GM12878 (cell line): ENCODE results near the gene AOPEP. TPM values are rescaled to one million over a fixed set of nuclear protein-coding genes. Genes with fewer than 3 reads are reported as not detected.

Source experiments
- ATAC-seq: fragments of 200-7000 bp; cut with Tn5 transposase; 3 replicates; pipeline ENCODE4 v1.9.1; 2020; ENCODE audit warnings: mild to moderate bottlenecking, moderate library complexity
- BruUV-seq: library from RNA; stranded (reverse); fragments of 400-500 nt; replicated peaks from 2 replicates; lab custom pipeline; 2021; lab: Mats Ljungman, UMichigan
- CTCF ChIA-PET: fragments of 300-600 bp; sonication (Branson Sonifier 250); formaldehyde crosslinking; extraction: SDS; loops from one replicate; lab custom pipeline; 2021; ENCODE audit warnings: inconsistent platforms; lab: Yijun Ruan, JAX
- POLR2A ChIA-PET: fragments of 350-600 bp; formaldehyde crosslinking; extraction: SDS; loops from one replicate; lab custom pipeline; 2021; ENCODE audit warnings: inconsistent platforms; lab: Charles Lee
- RAD21 ChIA-PET: fragments of 300-600 bp; sonication (Branson Sonifier 250); formaldehyde crosslinking; loops from one replicate; lab custom pipeline; 2023; ENCODE audit warnings: antibody characterized with exemption; ENCODE audit not compliant: unreplicated experiment; lab: Charles Lee
- SMC1A ChIA-PET: fragments of 300-600 bp; sonication (Branson Sonifier 250); formaldehyde crosslinking; loops from one replicate; lab custom pipeline; 2023; ENCODE audit not compliant: unreplicated experiment, uncharacterized antibody; lab: Charles Lee
- DNase-seq: peaks from one replicate; pipeline ENCODE4 v3.0.0-alpha.2; 2011; ENCODE audit warnings: low read depth, low spot score
- FAIRE-seq: peaks from 3 replicates; lab custom pipeline; 2011; peaks lifted over from hg19 to GRCh38; lab: Jason Lieb, UNC
- H2AFZ ChIP-seq: 2 replicates; pipeline ENCODE4 v1.6.0; 2011; ENCODE audit warnings: low read depth, low read length, control low read depth; ENCODE audit not compliant: control insufficient read depth
- H3K27ac ChIP-seq: 2 replicates; pipeline ENCODE4 v1.5.1; 2011; ENCODE audit warnings: control low read depth; ENCODE audit not compliant: control insufficient read depth, insufficient read depth
- H3K27me3 ChIP-seq, 2 experiments: replicated peaks in 1 of 2; 2 replicates each; pipeline versions ENCODE4 v1.6.0 to v1.6.1; 2011; ENCODE audit warnings: low read length in 1 of 2; ENCODE audit not compliant: control insufficient read depth in 2 of 2, insufficient read depth in 2 of 2
- H3K36me3 ChIP-seq, 2 experiments: 2 replicates each; pipeline ENCODE4 v1.5.1; 2011; ENCODE audit warnings: low read length in 1 of 2; ENCODE audit not compliant: control insufficient read depth in 2 of 2, insufficient read depth in 2 of 2
- H3K4me1 ChIP-seq: 2 replicates; pipeline ENCODE4 v1.6.1; 2011; ENCODE audit warnings: mild to moderate bottlenecking, low read length, moderate library complexity, mixed read lengths; ENCODE audit not compliant: control insufficient read depth, insufficient read depth
- H3K4me2 ChIP-seq: 2 replicates; pipeline ENCODE4 v1.6.0; 2011; ENCODE audit warnings: control low read depth; ENCODE audit not compliant: control insufficient read depth, insufficient read depth
- H3K4me3 ChIP-seq: fragments of 200-600 bp; sonication (generic); 2 replicates; pipeline ENCODE4 v1.5.1; 2016
- H3K79me2 ChIP-seq: 2 replicates; pipeline ENCODE4 v1.6.0; 2011; ENCODE audit warnings: low read length; ENCODE audit not compliant: control insufficient read depth, insufficient read depth
- H3K9ac ChIP-seq: 2 replicates; pipeline ENCODE4 v1.8.0; 2011; ENCODE audit warnings: low read length, control low read depth, mixed read lengths; ENCODE audit not compliant: control insufficient read depth, insufficient read depth
- H3K9me3 ChIP-seq: replicated peaks from 3 replicates; pipeline ENCODE4 v1.5.1; 2011; ENCODE audit warnings: mild to moderate bottlenecking, low read length; ENCODE audit not compliant: control insufficient read depth, insufficient read depth
- H4K20me1 ChIP-seq: 2 replicates; pipeline ENCODE4 v1.6.0; 2011; ENCODE audit not compliant: control insufficient read depth, insufficient read depth
- ATF7 ChIP-seq: fragments of 450-650 bp; IDR thresholded peaks from 2 replicates; pipeline ENCODE4 v1.6.1; 2016; ENCODE audit warnings: low read depth, mild to moderate bottlenecking
- BACH1 ChIP-seq: fragments of 450-650 bp; IDR thresholded peaks from 2 replicates; pipeline ENCODE4 v1.6.1; 2017; ENCODE audit warnings: mild to moderate bottlenecking, borderline replicate concordance
- CTCF ChIP-seq, 3 experiments: IDR thresholded peaks in 2 of 3; conservative IDR thresholded peaks in 1 of 3; 2 replicates each; pipeline ENCODE4 v1.5.1; 2011; ENCODE audit warnings: low read depth in 3 of 3, low read length in 3 of 3, mild to moderate bottlenecking in 3 of 3, control low read depth in 2 of 3, moderate library complexity in 2 of 3, inconsistent platforms in 1 of 3, mixed read lengths in 1 of 3; ENCODE audit not compliant: control insufficient read depth in 2 of 3, insufficient read depth in 1 of 3; ENCODE audit errors: extremely low read depth in 1 of 3
- EP300 ChIP-seq, 2 experiments: fragments of 150-350 bp in 1 of 2; IDR thresholded peaks; 2 replicates each; pipeline ENCODE4 v1.6.1; 2011 to 2012; ENCODE audit warnings: low read depth in 2 of 2, low read length in 2 of 2, borderline replicate concordance in 1 of 2, improper control_type of control experiment in 1 of 2, inconsistent platforms in 1 of 2; ENCODE audit not compliant: control insufficient read depth in 1 of 2
- IRF3 ChIP-seq: fragments of 450-650 bp; IDR thresholded peaks from 2 replicates; pipeline ENCODE4 v1.6.1; 2014; ENCODE audit warnings: mild to moderate bottlenecking
- IRF5 ChIP-seq: fragments of 450-650 bp; IDR thresholded peaks from 2 replicates; pipeline ENCODE4 v1.6.1; 2017; ENCODE audit warnings: borderline replicate concordance
- KDM1A ChIP-seq: fragments of 200-600 bp; sonication (generic); IDR thresholded peaks from 2 replicates; pipeline ENCODE4 v1.6.1; 2016; ENCODE audit warnings: borderline replicate concordance
- MEF2B ChIP-seq: fragments of 450-650 bp; IDR thresholded peaks from 2 replicates; pipeline ENCODE4 v1.6.1; 2018; ENCODE audit warnings: mild to moderate bottlenecking, moderate library complexity; ENCODE audit not compliant: partially characterized antibody, poor library complexity, severe bottlenecking
- MLLT1 ChIP-seq: fragments of 450-650 bp; IDR thresholded peaks from 2 replicates; pipeline ENCODE4 v1.6.1; 2016; ENCODE audit warnings: mild to moderate bottlenecking
- STAT3 ChIP-seq: IDR thresholded peaks from 2 replicates; pipeline ENCODE4 v1.6.1; 2011; ENCODE audit warnings: low read depth, low read length, improper control_type of control experiment
- SUPT20H ChIP-seq: IDR thresholded peaks from 2 replicates; pipeline ENCODE4 v1.6.1; 2011; ENCODE audit warnings: low read depth, mild to moderate bottlenecking, low read length, moderate library complexity, borderline replicate concordance; ENCODE audit not compliant: control insufficient read depth
- TAF1 ChIP-seq: IDR thresholded peaks from 2 replicates; pipeline ENCODE4 v1.6.1; 2011; ENCODE audit warnings: mild to moderate bottlenecking, low read depth, low read length, borderline replicate concordance
- YBX1 ChIP-seq: fragments of 450-650 bp; IDR thresholded peaks from 2 replicates; pipeline ENCODE4 v1.6.1; 2016; ENCODE audit warnings: antibody characterized with exemption
- YY1 ChIP-seq: IDR thresholded peaks from 2 replicates; pipeline ENCODE4 v1.6.1; 2011; ENCODE audit warnings: low read depth, mild to moderate bottlenecking, low read length
- WGBS: methylation state at CpG from one replicate; pipeline ENCODE4 v1.1.6; 2016; ENCODE audit warnings: low lambda C conversion rate; ENCODE audit not compliant: insufficient replicate concordance, insufficient coverage; ENCODE audit errors: missing lambda C conversion rate; 5-methylcytosine and 5-hydroxymethylcytosine counted together
- in situ Hi-C: fragments of 300-500 bp; cut with MboI; formaldehyde crosslinking; loops from 9 replicates; pipeline ENCODE4 v1.14.3; 2018; ENCODE audit warnings: mixed read lengths
- intact Hi-C: fragments of 100-400 bp; cut with micrococcal nuclease; formaldehyde crosslinking; loops from one replicate; pipeline ENCODE4 v1.14.2; 2022; ENCODE audit not compliant: unreplicated experiment
- polyA plus RNA-seq, 11 experiments: library from polyadenylated mRNA; depleted of rRNA in 4 of 11; unstranded in 6 of 11; stranded (reverse) in 5 of 11; fragments of >200 nt; fragmentation: Nextera tagmentation in 4 of 11; fragmentation: Illumina TruSeq in 1 of 11; extraction: Ambion mirVana in 4 of 11; extraction: Trizol in 1 of 11; gene quantifications; 1 replicate in 1 of 11; 2 replicates in 10 of 11; pipeline versions ENCODE4 v1.2.1 to v1.2.3, GENCODE V29; 2011 to 2016; ENCODE audit warnings: inconsistent platforms in 2 of 11, missing spikeins in 2 of 11, low read depth in 1 of 11
- total RNA-seq, 4 experiments: library from RNA; depleted of rRNA in 3 of 4; stranded (reverse); fragments of >200 nt in 3 of 4; fragmentation: Illumina TruSeq in 1 of 4; extraction: Trizol in 1 of 4; gene quantifications; 2 replicates each; pipeline versions ENCODE4 v1.2.1 to v1.2.3, GENCODE V29; 2013 to 2021
- TF ChIP-seq, protein P1 (sequence below): fragments of 450-650 bp; IDR thresholded peaks from 2 replicates; pipeline ENCODE4 v1.6.1; 2017; ENCODE audit warnings: mild to moderate bottlenecking, low read depth, inconsistent platforms; ENCODE audit not compliant: poor library complexity, severe bottlenecking

Gene AOPEP
- total and polyA plus RNA-seq, 10 of the 15 experiments (the other 5 are each of a cell fraction or from before 2014, with no cell fraction given) = 2.3 to 16.9 (median 10.1) TPM

- ATAC-seq = no peak
- H3K4me1 ChIP-seq = peaks cover under 1% of the 10 kb centered on the region
- SMC1A ChIA-PET = interaction anchor here (0.6 to 1.8 kb wide), 6 partner anchors 8 to 79 kb away, joined by 3 to 11 read pairs (median 3); no protein-coding TSS in a partner anchor
- no peak overlapping the region; the same call in 1 of the 2 replicates for H2AFZ ChIP-seq
- H3K4me3 ChIP-seq = no peak overlapping the region
- no peaks in the 10 kb centered on the region for H4K20me1 ChIP-seq
- H3K79me2 ChIP-seq = no peaks in the 10 kb centered on the region; the same call in 1 of the 2 replicates
- H3K9ac ChIP-seq = no peak overlapping the region
- H3K4me2 ChIP-seq = peak overlapping the region; percentile 13; the same call in 1 of the 2 replicates
- H3K27me3 ChIP-seq = no peaks in the 10 kb centered on the region
- 97% methylated on average over 8 of the region's 8 CpGs for WGBS
- CTCF ChIA-PET = interaction anchor here (0.8 to 1.3 kb wide), 2 partner anchors 54 to 260 kb away, joined by 3 to 4 read pairs; no protein-coding TSS in a partner anchor
- FAIRE-seq = no peak
- BruUV-seq = no TSS peak
- intact Hi-C loops (no loop called here), in situ Hi-C loops (no loop called here)
- no peaks in the 10 kb centered on the region for H3K9me3 ChIP-seq
- no peaks in the 10 kb centered on the region for H3K36me3 ChIP-seq
- no peak for DNase-seq
- RAD21 ChIA-PET = interaction anchor here (1.0 to 1.1 kb wide), 3 partner anchors 44 to 64 kb away, joined by 3 read pairs; no protein-coding TSS in a partner anchor
- no peak overlapping the region for H3K27ac ChIP-seq
- POLR2A ChIA-PET = no interaction called here
- TF ChIP-seq IRF5 (no peak), YBX1 (no peak), EP300 (IDR thresholded peaks at IDR 0.05; ENCODE audit: borderline replicate concordance in 1 of 2, control insufficient read depth in 1 of 2, low read depth in 2 of 2, low read length in 2 of 2) (no peak), CTCF (IDR thresholded peaks at IDR 0.05 in 2 of 3, conservative IDR thresholded peaks at IDR 0.05 in 1 of 3; ENCODE audit: control insufficient read depth in 2 of 3, extremely low read depth in 1 of 3, insufficient read depth in 1 of 3, low read depth in 3 of 3, low read length in 3 of 3) (no peak), BACH1 (no peak), MEF2B (no peak), TAF1 (no peak), MLLT1 (no peak), YY1 (no peak), IRF3 (no peak), ATF7 (no peak), SUPT20H (no peak), KDM1A (no peak), STAT3 (no peak)
- TF ChIP-seq, protein P1, sequence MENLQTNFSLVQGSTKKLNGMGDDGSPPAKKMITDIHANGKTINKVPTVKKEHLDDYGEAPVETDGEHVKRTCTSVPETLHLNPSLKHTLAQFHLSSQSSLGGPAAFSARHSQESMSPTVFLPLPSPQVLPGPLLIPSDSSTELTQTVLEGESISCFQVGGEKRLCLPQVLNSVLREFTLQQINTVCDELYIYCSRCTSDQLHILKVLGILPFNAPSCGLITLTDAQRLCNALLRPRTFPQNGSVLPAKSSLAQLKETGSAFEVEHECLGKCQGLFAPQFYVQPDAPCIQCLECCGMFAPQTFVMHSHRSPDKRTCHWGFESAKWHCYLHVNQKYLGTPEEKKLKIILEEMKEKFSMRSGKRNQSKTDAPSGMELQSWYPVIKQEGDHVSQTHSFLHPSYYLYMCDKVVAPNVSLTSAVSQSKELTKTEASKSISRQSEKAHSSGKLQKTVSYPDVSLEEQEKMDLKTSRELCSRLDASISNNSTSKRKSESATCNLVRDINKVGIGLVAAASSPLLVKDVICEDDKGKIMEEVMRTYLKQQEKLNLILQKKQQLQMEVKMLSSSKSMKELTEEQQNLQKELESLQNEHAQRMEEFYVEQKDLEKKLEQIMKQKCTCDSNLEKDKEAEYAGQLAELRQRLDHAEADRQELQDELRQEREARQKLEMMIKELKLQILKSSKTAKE = no peak
Observed at GRCh38 chr9:94867281-94867841, 140.9 kb downstream of the AOPEP start.
